Measurements from ENCODE around the gene CNTNAP2.

GRCh38 chr7:148230883-148231282 lies 2114.3 kb downstream of the CNTNAP2 start:
- TF ChIP-seq CTCF (CRISPR knock-in tag; IDR thresholded peaks at IDR 0.05), result no peak
- TF ChIP-seq, protein P1, sequence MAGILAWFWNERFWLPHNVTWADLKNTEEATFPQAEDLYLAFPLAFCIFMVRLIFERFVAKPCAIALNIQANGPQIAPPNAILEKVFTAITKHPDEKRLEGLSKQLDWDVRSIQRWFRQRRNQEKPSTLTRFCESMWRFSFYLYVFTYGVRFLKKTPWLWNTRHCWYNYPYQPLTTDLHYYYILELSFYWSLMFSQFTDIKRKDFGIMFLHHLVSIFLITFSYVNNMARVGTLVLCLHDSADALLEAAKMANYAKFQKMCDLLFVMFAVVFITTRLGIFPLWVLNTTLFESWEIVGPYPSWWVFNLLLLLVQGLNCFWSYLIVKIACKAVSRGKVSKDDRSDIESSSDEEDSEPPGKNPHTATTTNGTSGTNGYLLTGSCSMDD (CRISPR knock-in tag; IDR thresholded peaks at IDR 0.05), result no peak
- no peak for TF ChIP-seq POLR2A (IDR thresholded peaks at IDR 0.05; ENCODE audit: insufficient read depth in 1 of 2, low read depth in 2 of 2, low read length in 2 of 2)
- TF ChIP-seq, protein P2, sequence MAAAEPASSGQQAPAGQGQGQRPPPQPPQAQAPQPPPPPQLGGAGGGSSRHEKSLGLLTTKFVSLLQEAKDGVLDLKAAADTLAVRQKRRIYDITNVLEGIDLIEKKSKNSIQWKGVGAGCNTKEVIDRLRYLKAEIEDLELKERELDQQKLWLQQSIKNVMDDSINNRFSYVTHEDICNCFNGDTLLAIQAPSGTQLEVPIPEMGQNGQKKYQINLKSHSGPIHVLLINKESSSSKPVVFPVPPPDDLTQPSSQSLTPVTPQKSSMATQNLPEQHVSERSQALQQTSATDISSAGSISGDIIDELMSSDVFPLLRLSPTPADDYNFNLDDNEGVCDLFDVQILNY (CRISPR knock-in tag; conservative IDR thresholded peaks at IDR 0.05), result no peak
- TF ChIP-seq ZBTB38 (CRISPR knock-in tag; IDR thresholded peaks at IDR 0.05), result no peak
